Pancreas (tissue), 10 donors: ENCODE data around the gene TDP1. TPM values are rescaled to one million over a fixed set of nuclear protein-coding genes. Genes with fewer than 3 reads are reported as not detected.

Source experiments
- ATAC-seq, 4 donors: fragments of 200-7000 bp; cut with Tn5 transposase; one replicate each; pipeline versions ENCODE4 v1.8.0 to v1.9.1; 2020; ENCODE audit warnings: mild to moderate bottlenecking in 4 of 4, moderate library complexity in 4 of 4
- DNase-seq, 6 donors: peaks; one replicate each; pipeline ENCODE4 v3.0.0-alpha.2; 2020
- FAIRE-seq: peaks from 2 replicates; lab custom pipeline; 2012; peaks lifted over from hg19 to GRCh38; lab: Jason Lieb, UNC
- H3K27ac ChIP-seq, 4 donors: fragments of 200-600 bp; sonication (generic); 1 replicate in 3 of 4; 2 replicates in 1 of 4; pipeline versions ENCODE4 v1.5.0 to v1.8.0; 2020
- H3K27me3 ChIP-seq, 4 donors: fragments of 200-600 bp; one replicate each; pipeline ENCODE4 v1.8.0; 2021
- H3K36me3 ChIP-seq, 3 donors: fragments of 200-600 bp; sonication (generic) in 1 of 3; one replicate each; pipeline versions ENCODE4 v1.5.0 to v1.8.0; 2020 to 2021
- H3K4me1 ChIP-seq, 3 donors: fragments of 200-600 bp; one replicate each; pipeline ENCODE4 v1.8.0; 2021
- H3K4me3 ChIP-seq, 4 donors: fragments of 200-600 bp; sonication (generic) in 2 of 4; one replicate each; pipeline versions ENCODE4 v1.5.0 to v1.8.0; 2020 to 2021
- H3K9me3 ChIP-seq, 4 donors: fragments of 200-600 bp; one replicate each; pipeline ENCODE4 v1.8.0; 2021
- WGBS, 2 donors: extraction: QIAGEN DNeasy Blood & Tissue Kit; methylation state at CpG; one replicate each; pipeline ENCODE4 v1.1.7; 2013; 5-methylcytosine and 5-hydroxymethylcytosine counted together
- intact Hi-C, 3 donors: fragments of 100-400 bp; cut with DNase I; formaldehyde crosslinking; loops; one replicate each; pipeline versions ENCODE4 v1.11.1 to v1.14.2; 2022
- polyA plus RNA-seq, 2 donors: library from polyadenylated mRNA; stranded (reverse); fragments of 200-250 nt; gene quantifications; one replicate each; pipeline ENCODE4 v1.2.3, GENCODE V29; 2013
- total RNA-seq, 6 donors: library from RNA; stranded (reverse); fragmentation: NEBNext Ultra II Directional in 4 of 6; extraction: Animal tissue kit (Norgen Biotek cat#: 25700) in 4 of 6; gene quantifications; one replicate each; pipeline versions ENCODE4 v1.2.1 to v1.2.4, GENCODE V29; 2021 to 2023
- TF ChIP-seq, protein P1 (sequence below), 4 donors: fragments of 200-600 bp; sonication (generic) in 3 of 4; IDR thresholded peaks; one replicate each; pipeline versions ENCODE4 v1.5.0 to v1.8.0; 2021; ENCODE audit warnings: antibody characterized with exemption in 4 of 4
- donor health status: healthy with polysubstance abuse.
- donor health status: DM: no; HTN: no; CAD: no; lungs with moderate emphysema.
- donor health status: DM: no; HTN: no; CAD: no.
- donor health status: control.
- donor health status: control.
- donor health status: Bipolar disorder and iron deficiency.
- donor health status: DM: yes; HTN: yes; CAD: no.
- donor health status: DM: no; HTN: no; CAD: no.
- donor health status: DM: no; HTN: no; CAD: no.
- donor health status: DM: yes; HTN: yes; CAD: no.

The TDP1 gene
- total and polyA plus RNA-seq, 8 donors: 2.2 to 9.5 (median 5.8) TPM

- H3K36me3 ChIP-seq: no peaks in the 10 kb centered on the region
- peaks cover 0 to 10% (median 0%) of the 10 kb centered on the region in 3 donors for H3K4me1 ChIP-seq
- FAIRE-seq (no peak), ATAC-seq (no peak), DNase-seq (no peak)
- H3K27ac ChIP-seq: peak overlapping the region; percentile 86 to 92 (median 89)
- intact Hi-C loops: no loop called here
- WGBS, 2 donors: 21 to 22% methylated on average over 15 of the region's 15 CpGs
- H3K9me3 ChIP-seq: no peaks in the 10 kb centered on the region
- no peaks in the 10 kb centered on the region for H3K27me3 ChIP-seq
- H3K4me3 ChIP-seq: peak overlapping the region; percentile 58 to 89 (median 78)
- TF ChIP-seq, protein P1, sequence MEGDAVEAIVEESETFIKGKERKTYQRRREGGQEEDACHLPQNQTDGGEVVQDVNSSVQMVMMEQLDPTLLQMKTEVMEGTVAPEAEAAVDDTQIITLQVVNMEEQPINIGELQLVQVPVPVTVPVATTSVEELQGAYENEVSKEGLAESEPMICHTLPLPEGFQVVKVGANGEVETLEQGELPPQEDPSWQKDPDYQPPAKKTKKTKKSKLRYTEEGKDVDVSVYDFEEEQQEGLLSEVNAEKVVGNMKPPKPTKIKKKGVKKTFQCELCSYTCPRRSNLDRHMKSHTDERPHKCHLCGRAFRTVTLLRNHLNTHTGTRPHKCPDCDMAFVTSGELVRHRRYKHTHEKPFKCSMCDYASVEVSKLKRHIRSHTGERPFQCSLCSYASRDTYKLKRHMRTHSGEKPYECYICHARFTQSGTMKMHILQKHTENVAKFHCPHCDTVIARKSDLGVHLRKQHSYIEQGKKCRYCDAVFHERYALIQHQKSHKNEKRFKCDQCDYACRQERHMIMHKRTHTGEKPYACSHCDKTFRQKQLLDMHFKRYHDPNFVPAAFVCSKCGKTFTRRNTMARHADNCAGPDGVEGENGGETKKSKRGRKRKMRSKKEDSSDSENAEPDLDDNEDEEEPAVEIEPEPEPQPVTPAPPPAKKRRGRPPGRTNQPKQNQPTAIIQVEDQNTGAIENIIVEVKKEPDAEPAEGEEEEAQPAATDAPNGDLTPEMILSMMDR (IDR thresholded peaks at IDR 0.05): no peak
Measured at GRCh38 chr14:89956661-89957009, 908 bp downstream of the TDP1 start.

GRCh38 chr14:89957376-89957775, 1.6 kb downstream of the TDP1 start:
- Histone ChIP-seq H3K9me3 (no peaks in the 10 kb centered on the region), H3K27ac (no peak overlapping the region), H3K4me1 (peaks cover 0 to 10% (median 0%) of the 10 kb centered on the region in 3 donors), H3K27me3 (no peaks in the 10 kb centered on the region), H3K4me3 (no peak overlapping the region), H3K36me3 (no peaks in the 10 kb centered on the region)
- FAIRE-seq (no peak), DNase-seq (no peak), ATAC-seq (no peak)
- WGBS, 2 donors: 74 to 83% methylated on average over 1 of the region's 1 CpG
- intact Hi-C loops: no loop called here
- TF ChIP-seq, protein P1 (IDR thresholded peaks at IDR 0.05): no peak

DNA sequence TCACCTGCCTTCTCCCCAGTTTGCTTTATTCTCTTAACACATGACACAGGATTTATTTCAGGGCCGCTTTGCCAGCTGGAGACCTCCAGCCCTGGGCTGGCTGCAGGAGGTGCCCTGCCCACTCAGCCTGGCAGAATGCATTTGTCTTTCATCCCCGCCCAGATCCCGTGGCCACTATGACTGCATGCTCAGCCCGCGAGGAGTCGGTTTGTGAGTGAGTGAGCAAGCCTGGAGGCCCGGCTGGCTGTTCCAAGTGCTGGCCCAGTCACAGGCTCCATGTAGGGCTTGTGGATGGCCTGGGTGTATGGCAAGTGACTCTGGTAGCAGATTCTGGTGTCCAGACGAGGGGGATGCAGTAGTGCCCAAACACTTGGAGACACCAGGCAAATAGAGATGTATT, 2.1 kb downstream of the TDP1 start:
- Histone ChIP-seq H3K4me3 (no peak overlapping the region), H3K27ac (no peak overlapping the region), H3K27me3 (no peaks in the 10 kb centered on the region), H3K9me3 (no peaks in the 10 kb centered on the region), H3K36me3 (no peaks in the 10 kb centered on the region), H3K4me1 (peaks cover 0 to 10% (median 0%) of the 10 kb centered on the region in 3 donors)
- 95 to 99% methylated on average over 8 of the region's 8 CpGs for WGBS, 2 donors
- FAIRE-seq (no peak), DNase-seq (peak in 1 of 6 donors; percentile 18), ATAC-seq (no peak)
- intact Hi-C loops: no loop called here
- TF ChIP-seq, protein P1 (IDR thresholded peaks at IDR 0.05): no peak

- Histone ChIP-seq H3K9me3 (no peaks in the 10 kb centered on the region), H3K27me3 (no peaks in the 10 kb centered on the region), H3K4me3 (no peak overlapping the region), H3K36me3 (peaks cover 0 to 7% (median 0%) of the 10 kb centered on the region in 3 donors), H3K27ac (no peak overlapping the region), H3K4me1 (peaks cover 0 to 10% (median 0%) of the 10 kb centered on the region in 3 donors)
- 78 to 83% methylated on average over 1 of the region's 1 CpG for WGBS, 2 donors
- no peak for ATAC-seq
- TF ChIP-seq, protein P1 (IDR thresholded peaks at IDR 0.05): no peak
- FAIRE-seq: no peak
- intact Hi-C loops: no loop called here
- DNase-seq: no peak
Measured at GRCh38 chr14:89958966-89959365, 3.2 kb downstream of the TDP1 start.

- Histone ChIP-seq H3K9me3 (no peaks in the 10 kb centered on the region), H3K4me1 (peaks cover 0 to 10% (median 0%) of the 10 kb centered on the region in 3 donors), H3K4me3 (no peak overlapping the region), H3K27ac (no peak overlapping the region), H3K36me3 (peaks cover 0 to 7% (median 0%) of the 10 kb centered on the region in 3 donors), H3K27me3 (no peaks in the 10 kb centered on the region)
- WGBS, 2 donors: 95 to 96% methylated on average over 3 of the region's 3 CpGs
- ATAC-seq: no peak
- intact Hi-C loops: no loop called here
- DNase-seq: no peak
- no peak for FAIRE-seq
- TF ChIP-seq, protein P1 (IDR thresholded peaks at IDR 0.05): no peak
Measured at GRCh38 chr14:89959853-89960445, 4.2 kb downstream of the TDP1 start.
